HG02981 (cell line): ENCODE data around the gene CACTIN.

Experiments
- ATAC-seq: cut with Tn5 transposase; IDR thresholded peaks from one replicate; pipeline ENCODE4 v1.9.1; 2021; ENCODE audit warnings: mild to moderate bottlenecking, moderate library complexity; ENCODE audit not compliant: unreplicated experiment

The CACTIN gene

GRCh38 chr19:3646336-3647092, 19.9 kb upstream of the CACTIN start:
- ATAC-seq, result no peak

GRCh38 chr19:3645726-3646125, 19.1 kb upstream of the CACTIN start:
- no peak for ATAC-seq

- no peak for ATAC-seq
Measured at GRCh38 chr19:3645067-3645396, 18.4 kb upstream of the CACTIN start.

DNA sequence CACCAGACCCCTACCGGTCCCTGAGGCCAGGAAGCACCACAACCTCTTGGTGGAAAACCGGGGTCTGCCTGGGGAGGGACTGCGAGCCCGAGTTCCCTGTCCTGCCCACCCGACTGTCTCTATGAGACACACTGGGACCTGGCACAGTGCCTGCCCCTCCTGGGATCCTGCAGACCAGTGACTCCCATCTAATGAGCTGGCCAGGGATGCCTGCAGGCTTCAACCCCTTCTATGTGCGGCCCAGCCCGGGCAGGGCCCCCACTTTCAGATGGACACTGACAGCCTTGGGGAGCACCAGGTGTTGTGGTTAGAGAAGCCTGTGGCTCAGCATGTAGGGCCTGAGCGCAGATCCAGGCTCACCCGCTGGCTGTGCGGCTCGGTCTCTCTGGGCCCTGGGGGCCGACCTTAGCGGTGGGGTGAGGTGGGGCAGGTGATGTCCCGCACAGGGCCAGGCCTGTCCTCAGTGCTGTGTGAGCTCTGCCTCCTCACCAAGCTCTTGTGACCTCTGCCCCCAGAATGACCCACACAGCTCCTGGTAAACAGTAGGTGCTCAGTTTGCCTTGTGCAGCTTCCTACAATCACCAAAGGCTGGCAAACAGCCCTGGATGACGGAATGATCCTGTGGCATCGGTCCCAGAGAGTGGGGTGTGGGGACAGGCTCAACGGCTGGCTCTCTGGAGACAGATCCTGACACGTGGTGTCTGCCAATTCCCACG, 17.9 kb upstream of the CACTIN start:
- no peak for ATAC-seq

- ATAC-seq, result no peak
Measured at GRCh38 chr19:3643674-3644313, 17.2 kb upstream of the CACTIN start.

DNA sequence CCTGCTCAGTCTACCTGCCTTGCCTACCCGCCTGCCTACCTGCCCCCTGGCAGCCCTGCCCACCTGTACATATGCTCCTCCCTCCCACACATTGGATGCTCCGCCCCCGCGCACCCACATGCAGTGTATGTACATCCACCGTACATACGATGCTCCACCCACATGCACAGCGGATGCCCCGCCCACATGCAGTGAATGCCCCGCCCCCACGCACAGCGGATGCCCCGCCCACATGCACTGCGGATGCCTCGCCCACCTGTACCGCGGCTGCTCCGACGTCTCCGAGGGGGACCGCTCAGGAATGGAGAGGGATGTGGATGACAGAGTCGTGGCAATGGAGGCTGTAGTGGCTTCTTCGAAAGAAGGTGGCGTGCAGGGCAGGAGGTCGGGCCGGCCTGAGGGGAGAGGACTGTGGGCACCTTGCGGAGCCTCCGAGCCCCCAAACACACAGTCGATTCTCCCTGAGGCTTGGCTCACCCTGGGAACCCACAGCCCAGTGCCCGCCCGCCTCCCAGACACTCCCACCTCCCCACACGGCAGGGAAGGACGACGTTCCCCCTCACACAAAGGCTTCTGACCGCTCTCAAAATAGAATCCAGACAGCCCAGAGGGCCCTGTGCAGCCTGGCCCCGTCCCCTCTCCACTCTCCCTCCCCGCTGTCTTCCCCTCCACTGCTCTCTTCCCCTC, 16.5 kb upstream of the CACTIN start:
- ATAC-seq, result no peak

- no peak for ATAC-seq
Measured at GRCh38 chr19:3642296-3642695, 15.7 kb upstream of the CACTIN start.

DNA sequence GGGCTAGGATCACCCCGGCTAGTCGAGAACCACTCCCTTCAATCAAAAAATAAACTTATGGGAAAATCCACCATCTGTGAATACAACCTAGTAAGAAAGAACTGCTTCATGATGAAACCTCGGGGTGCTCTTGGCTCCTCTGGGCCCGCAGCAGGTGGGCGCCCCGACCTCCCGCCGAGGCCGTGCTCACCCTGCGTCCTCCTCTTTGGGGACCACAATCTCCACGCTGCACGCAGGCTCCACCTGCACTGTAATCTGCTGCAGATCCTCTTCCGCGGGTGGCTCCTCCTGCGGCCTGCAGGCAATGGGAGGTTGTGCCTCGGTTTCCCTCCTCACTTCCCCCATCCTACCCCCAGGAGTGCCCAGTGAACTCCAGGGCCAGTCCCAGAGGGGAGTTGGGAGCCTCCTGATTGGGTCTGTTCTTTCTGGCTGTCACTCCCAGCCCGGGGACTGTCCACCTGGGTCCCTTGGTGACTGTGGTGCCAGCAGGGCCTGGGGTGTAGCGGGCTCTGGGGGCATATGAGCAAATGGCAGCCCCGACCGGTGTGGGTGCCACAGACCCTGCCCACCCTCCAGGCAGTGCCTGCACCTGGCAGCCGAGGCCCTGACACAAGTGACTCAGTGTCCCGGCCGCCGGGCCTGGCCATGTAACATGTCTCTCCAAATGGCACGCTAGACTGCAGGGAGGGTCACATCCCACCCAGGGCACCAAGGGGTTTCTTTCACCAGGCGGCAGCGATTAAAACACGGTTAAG, 15.1 kb upstream of the CACTIN start:
- no peak for ATAC-seq

DNA sequence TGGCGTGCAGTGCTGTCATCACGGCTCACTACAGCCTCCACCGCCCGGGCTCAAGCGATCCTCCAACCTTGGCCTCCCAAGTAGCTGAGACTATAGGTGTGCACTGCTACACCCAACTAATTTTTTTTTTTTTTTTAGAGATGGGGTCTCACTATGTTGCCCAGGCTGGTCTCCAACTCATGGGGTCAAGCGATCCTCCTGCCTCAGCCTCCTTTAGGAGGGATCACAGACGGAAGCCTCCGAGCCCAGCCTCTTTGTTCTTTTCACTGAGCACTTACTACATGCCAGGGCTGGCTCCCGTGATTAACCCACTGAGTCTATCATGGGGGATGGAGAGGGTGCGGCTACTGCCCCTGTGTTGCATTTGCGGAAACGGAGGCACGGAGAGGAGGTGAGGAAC, 12.9 kb upstream of the CACTIN start:
- ATAC-seq, result no peak

- no peak for ATAC-seq
Measured at GRCh38 chr19:3638208-3639193, 11.9 kb upstream of the CACTIN start.

DNA sequence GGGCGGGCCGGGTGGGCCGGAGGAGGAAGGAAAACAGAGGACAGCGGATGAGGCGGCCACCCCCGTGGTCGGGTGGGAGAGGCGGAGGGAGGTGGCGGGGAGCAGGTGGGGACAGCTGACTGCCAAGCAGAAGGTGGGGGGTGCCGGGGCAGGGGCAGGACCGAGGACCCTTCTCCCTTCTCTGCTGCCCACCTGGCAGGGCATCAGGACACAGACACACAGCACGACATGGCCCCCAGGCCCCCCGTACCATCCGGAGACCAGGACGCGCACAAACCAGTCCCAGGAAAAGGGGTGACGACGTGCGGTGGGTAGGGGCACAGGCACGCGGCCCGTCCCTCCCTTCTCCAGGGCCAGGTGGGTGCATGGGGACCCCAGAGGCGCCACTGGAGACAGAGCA, 11.0 kb upstream of the CACTIN start:
- no peak for ATAC-seq

DNA sequence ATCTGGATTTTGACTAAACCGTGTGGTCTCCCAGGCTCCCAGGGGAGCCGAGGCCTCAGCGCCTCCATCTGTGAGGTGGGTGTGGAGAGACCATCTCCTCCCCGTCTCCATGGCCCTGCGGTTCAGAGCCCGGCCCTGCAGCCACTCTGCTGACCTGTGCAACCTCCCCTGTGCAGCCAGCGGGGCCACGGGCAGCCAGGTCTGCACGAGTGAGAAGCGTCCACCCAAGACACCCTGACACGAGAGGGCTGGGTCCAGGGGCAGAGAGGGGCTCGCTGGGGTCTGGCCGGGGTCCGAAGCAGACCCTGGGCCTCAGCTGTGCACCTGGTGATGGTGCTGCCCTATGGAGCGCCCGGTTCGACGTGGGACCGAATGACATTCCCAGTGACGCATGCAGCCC, 10.4 kb upstream of the CACTIN start:
- ATAC-seq, result no peak

- no peak for ATAC-seq
Measured at GRCh38 chr19:3636506-3636905, 9.9 kb upstream of the CACTIN start.

GRCh38 chr19:3634496-3635045, 8.0 kb upstream of the CACTIN start:
- no peak for ATAC-seq

GRCh38 chr19:3633559-3633988, 7.0 kb upstream of the CACTIN start:
- no peak for ATAC-seq

DNA sequence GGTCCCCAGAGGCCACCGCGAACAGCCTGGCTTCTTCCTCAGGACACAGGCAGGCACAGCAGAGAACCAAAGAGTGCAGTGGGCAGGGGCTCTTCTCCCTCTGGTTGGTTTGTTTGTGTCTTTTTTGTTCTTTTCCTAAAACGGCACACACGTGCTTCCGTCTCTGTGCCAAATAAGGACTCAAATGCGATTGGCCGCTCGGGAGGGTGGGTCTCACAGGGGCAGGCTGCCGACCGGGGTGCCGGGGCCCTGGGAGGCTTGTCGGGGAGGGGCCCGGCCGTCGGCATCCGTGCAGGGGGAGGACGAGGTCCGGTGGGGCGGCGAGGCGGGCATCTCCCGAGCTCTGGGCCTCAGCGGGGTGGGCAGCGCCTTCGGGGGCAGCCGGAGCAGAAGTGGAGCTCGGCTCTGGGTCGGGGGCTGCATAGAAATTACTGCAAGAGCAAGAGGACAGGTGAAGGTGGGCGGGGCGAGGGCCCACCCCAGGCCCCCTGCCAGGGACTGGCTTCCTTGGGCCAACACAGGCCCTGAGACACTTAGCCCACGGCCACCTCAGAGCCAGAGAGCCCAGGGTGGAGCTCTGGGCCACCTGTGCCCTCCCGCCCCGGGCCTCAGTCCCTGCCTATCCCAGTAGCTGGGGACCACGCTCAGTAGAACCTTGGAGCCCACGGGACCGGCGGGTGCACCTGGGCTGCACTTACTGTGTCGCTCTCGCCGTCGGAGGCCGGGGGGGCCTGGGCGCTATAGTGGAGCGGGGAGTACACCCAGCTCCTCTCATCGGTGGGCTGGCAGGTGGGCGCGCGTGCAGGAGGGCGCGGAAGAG, 6.4 kb upstream of the CACTIN start:
- ATAC-seq, result no peak

DNA sequence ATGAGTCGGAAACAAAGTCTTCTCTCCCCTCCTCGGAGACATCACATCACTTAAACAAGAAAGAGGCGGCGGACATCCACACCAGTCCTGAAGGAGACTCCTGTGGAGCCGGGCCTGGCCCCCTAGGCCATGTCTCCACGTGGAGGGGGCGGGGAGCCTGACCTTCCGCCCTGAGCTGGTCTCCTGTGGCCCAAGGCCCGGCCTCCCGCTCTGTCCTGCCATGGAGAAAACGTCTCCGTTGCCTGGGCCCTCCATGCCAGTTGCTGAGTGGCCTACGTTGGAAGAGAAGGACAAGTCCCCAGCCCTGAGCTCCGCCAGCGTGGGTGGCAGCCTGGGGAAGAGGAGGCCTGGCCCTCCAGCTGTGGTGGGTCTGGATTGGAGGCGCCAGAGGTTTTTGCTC, 5.5 kb upstream of the CACTIN start:
- no peak for ATAC-seq

- ATAC-seq, result no peak
Measured at GRCh38 chr19:3631053-3631861, 4.7 kb upstream of the CACTIN start.
